Osteoblast (primary cell): Measurements from ENCODE around the gene POU2AF3. TPM values are rescaled to one million over a fixed set of nuclear protein-coding genes. Genes with fewer than 3 reads are reported as not detected.

ENCODE experiments used
- DNase-seq: peaks from one replicate; pipeline ENCODE4 v3.0.0; 2011; ENCODE audit warnings: low spot score, mixed read lengths; ENCODE audit not compliant: insufficient read length; ENCODE audit errors: missing footprints
- H2AFZ ChIP-seq: 2 replicates; pipeline ENCODE4 v1.6.0; 2011; ENCODE audit warnings: mild to moderate bottlenecking, low read length
- H3K27ac ChIP-seq: 2 replicates; pipeline ENCODE4 v1.5.1; 2011; ENCODE audit warnings: mild to moderate bottlenecking, low read depth, low read length, moderate library complexity
- H3K27me3 ChIP-seq: 2 replicates; pipeline ENCODE4 v1.6.0; 2012; ENCODE audit warnings: mild to moderate bottlenecking, control low read depth, inconsistent platforms, low read length, moderate library complexity; ENCODE audit not compliant: insufficient read depth
- H3K36me3 ChIP-seq: 2 replicates; pipeline ENCODE4 v1.5.1; 2011; ENCODE audit warnings: mild to moderate bottlenecking, low read length, control low read depth, moderate library complexity; ENCODE audit not compliant: insufficient read depth
- H3K4me1 ChIP-seq: 2 replicates; pipeline ENCODE4 v1.5.1; 2011; ENCODE audit warnings: mild to moderate bottlenecking, low read length, control low read depth, moderate library complexity; ENCODE audit not compliant: insufficient read depth
- H3K4me2 ChIP-seq: 2 replicates; pipeline ENCODE4 v1.6.0; 2011; ENCODE audit warnings: mild to moderate bottlenecking, low read length; ENCODE audit not compliant: insufficient read depth
- H3K4me3 ChIP-seq: fragments of 200-600 bp; sonication (generic); 3 replicates; pipeline ENCODE4 v1.5.1; 2012; ENCODE audit warnings: mild to moderate bottlenecking, low read length, inconsistent platforms; ENCODE audit not compliant: insufficient read depth
- H3K79me2 ChIP-seq: 2 replicates; pipeline ENCODE4 v1.6.0; 2012; ENCODE audit warnings: mild to moderate bottlenecking, low read length, control low read depth, inconsistent platforms; ENCODE audit not compliant: insufficient read depth
- H3K9me3 ChIP-seq: 2 replicates; pipeline ENCODE4 v1.5.1; 2011; ENCODE audit warnings: low read depth, low read length, control low read depth
- H4K20me1 ChIP-seq: 2 replicates; pipeline ENCODE4 v1.6.0; 2012; ENCODE audit warnings: mild to moderate bottlenecking, low read length, control low read depth; ENCODE audit not compliant: insufficient read depth
- total RNA-seq: library from RNA; depleted of rRNA; stranded (reverse); fragments of >200 nt; gene quantifications from 2 replicates; pipeline ENCODE4 v1.2.3, GENCODE V29; 2012
- TF ChIP-seq, protein P1 (sequence below): IDR thresholded peaks from 2 replicates; pipeline ENCODE4 v1.5.1; 2011; ENCODE audit warnings: mild to moderate bottlenecking, low read depth, low read length, moderate library complexity; ENCODE audit errors: extremely low read depth

Gene POU2AF3
- total RNA-seq, 1 donor: 0.36 TPM

DNA sequence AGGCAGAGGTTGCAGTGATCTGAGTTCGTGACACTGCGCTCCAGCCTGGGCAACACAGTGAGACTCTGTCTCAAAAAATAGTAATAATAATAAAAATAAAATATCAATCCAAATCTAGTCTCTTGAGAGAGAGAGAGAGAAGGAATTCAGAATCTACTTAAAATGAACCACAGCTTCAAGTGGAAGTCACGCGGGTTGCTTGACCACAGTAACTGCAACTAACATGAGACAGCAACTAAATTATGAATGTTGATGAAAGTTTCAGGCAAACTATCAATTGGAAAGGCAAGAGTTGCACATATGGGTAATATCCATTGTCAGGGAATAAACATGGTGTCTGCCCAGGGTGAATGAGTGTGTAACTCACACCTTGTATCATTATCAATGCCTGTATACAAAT, 40.3 kb upstream of the POU2AF3 start:
- no peak for DNase-seq
- no peaks in the 10 kb centered on the region for H3K79me2 ChIP-seq
- H4K20me1 ChIP-seq: no peaks in the 10 kb centered on the region
- H3K36me3 ChIP-seq: no peaks in the 10 kb centered on the region
- TF ChIP-seq, protein P1, sequence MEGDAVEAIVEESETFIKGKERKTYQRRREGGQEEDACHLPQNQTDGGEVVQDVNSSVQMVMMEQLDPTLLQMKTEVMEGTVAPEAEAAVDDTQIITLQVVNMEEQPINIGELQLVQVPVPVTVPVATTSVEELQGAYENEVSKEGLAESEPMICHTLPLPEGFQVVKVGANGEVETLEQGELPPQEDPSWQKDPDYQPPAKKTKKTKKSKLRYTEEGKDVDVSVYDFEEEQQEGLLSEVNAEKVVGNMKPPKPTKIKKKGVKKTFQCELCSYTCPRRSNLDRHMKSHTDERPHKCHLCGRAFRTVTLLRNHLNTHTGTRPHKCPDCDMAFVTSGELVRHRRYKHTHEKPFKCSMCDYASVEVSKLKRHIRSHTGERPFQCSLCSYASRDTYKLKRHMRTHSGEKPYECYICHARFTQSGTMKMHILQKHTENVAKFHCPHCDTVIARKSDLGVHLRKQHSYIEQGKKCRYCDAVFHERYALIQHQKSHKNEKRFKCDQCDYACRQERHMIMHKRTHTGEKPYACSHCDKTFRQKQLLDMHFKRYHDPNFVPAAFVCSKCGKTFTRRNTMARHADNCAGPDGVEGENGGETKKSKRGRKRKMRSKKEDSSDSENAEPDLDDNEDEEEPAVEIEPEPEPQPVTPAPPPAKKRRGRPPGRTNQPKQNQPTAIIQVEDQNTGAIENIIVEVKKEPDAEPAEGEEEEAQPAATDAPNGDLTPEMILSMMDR: no peak
- H3K4me1 ChIP-seq: no peaks in the 10 kb centered on the region
- H3K4me2 ChIP-seq: no peak overlapping the region
- H3K27ac ChIP-seq: no peak overlapping the region
- no peak overlapping the region for H2AFZ ChIP-seq
- H3K9me3 ChIP-seq: no peaks in the 10 kb centered on the region
- H3K4me3 ChIP-seq: no peak overlapping the region
- no peaks in the 10 kb centered on the region for H3K27me3 ChIP-seq

DNA sequence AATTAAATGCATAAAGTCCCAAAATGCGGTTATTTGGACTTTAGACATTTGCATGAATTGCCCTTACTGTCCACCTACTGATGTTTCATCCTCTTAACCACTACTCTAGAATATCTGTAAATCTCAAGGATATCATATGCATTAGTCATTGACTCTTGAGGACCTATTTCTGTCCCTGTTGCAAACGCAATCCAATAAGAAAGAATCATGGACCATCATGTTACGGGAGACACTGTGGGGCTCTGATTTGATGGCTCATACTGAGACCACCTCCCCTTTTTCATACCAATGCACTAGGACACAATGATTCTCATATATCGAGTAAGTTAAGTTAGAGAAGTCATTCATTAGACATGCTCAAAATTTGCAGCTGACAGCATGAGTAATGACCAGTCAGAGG, 38.5 kb upstream of the POU2AF3 start:
- no peaks in the 10 kb centered on the region for H3K79me2 ChIP-seq
- TF ChIP-seq, protein P1: no peak
- no peaks in the 10 kb centered on the region for H3K4me1 ChIP-seq
- H3K9me3 ChIP-seq: no peaks in the 10 kb centered on the region
- H3K4me2 ChIP-seq: no peak overlapping the region
- no peaks in the 10 kb centered on the region for H3K36me3 ChIP-seq
- DNase-seq: no peak
- no peak overlapping the region for H3K4me3 ChIP-seq
- H3K27me3 ChIP-seq: no peaks in the 10 kb centered on the region
- no peaks in the 10 kb centered on the region for H4K20me1 ChIP-seq
- no peak overlapping the region for H3K27ac ChIP-seq
- no peak overlapping the region for H2AFZ ChIP-seq

DNA sequence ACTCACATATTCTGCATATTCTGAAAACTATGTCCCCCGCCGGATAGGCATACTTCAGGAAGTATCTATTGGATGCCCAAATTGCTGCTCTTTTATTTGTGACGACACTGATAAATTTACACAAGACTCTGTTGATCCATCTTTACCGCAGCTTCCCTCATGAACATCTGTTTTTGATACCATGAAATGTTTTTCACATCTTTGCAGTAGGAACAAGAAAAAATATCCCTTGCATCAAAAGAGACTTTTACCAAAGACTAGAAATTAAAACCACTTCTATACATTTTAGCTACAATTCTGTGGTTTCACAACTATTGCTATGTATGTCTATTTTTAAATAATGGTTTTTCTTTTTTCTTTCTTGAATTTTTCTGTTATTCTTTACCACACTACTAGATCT, 37.5 kb upstream of the POU2AF3 start:
- H3K4me1 ChIP-seq: no peaks in the 10 kb centered on the region
- no peaks in the 10 kb centered on the region for H3K36me3 ChIP-seq
- TF ChIP-seq, protein P1: no peak
- no peaks in the 10 kb centered on the region for H3K27me3 ChIP-seq
- no peaks in the 10 kb centered on the region for H4K20me1 ChIP-seq
- H3K4me2 ChIP-seq: no peak overlapping the region
- no peaks in the 10 kb centered on the region for H3K9me3 ChIP-seq
- H3K27ac ChIP-seq: no peak overlapping the region
- H2AFZ ChIP-seq: no peak overlapping the region
- H3K4me3 ChIP-seq: no peak overlapping the region
- no peak for DNase-seq
- no peaks in the 10 kb centered on the region for H3K79me2 ChIP-seq

DNA sequence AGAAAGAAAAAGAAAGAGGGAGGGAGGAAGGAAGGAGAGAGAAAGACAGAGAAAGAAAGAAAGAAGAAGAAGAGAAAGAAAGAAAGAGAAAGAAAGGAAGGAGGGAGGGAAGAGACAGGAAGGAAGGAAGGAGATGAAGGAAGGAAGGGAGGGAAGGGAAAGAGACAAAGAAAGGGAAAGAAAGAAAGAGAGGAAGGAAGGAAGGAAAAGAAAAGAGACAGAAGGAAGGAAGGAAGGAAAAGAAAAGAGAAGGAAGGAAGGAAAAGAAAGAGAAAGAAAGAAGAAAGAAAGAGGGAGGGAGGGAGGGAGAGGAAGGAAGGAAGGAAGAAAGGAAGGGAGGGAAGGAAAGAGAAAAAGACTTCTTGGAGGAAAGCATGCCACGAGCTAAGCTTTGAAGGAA, 33.7 kb upstream of the POU2AF3 start:
- H3K9me3 ChIP-seq: no peaks in the 10 kb centered on the region
- H3K4me3 ChIP-seq: no peak overlapping the region
- H3K4me2 ChIP-seq: no peak overlapping the region
- DNase-seq: no peak
- no peaks in the 10 kb centered on the region for H3K4me1 ChIP-seq
- TF ChIP-seq, protein P1: no peak
- no peaks in the 10 kb centered on the region for H3K27me3 ChIP-seq
- no peak overlapping the region for H3K27ac ChIP-seq
- H3K36me3 ChIP-seq: no peaks in the 10 kb centered on the region
- no peaks in the 10 kb centered on the region for H3K79me2 ChIP-seq
- no peaks in the 10 kb centered on the region for H4K20me1 ChIP-seq
- no peak overlapping the region for H2AFZ ChIP-seq
